Lung (tissue), 12 donors: ENCODE results near the gene EPHB1. TPM values are rescaled to one million over a fixed set of nuclear protein-coding genes. Genes with fewer than 3 reads are reported as not detected.
A peak's percentile ranks its signal among the peaks of the same experiment; 100 is the strongest.

Experiments used
- ATAC-seq: fragments of 200-7000 bp; cut with Tn5 transposase; one replicate; pipeline ENCODE4 v1.9.1; 2020; ENCODE audit warnings: moderate number of reproducible peaks; ENCODE audit not compliant: insufficient read depth, low FRiP score
- DNase-seq, 3 donors: peaks; one replicate each; pipeline ENCODE4 v3.0.0-alpha.2; 2013 to 2017
- H3K27ac ChIP-seq, 2 donors: one replicate each; pipeline ENCODE4 v1.5.1; 2013; ENCODE audit warnings: mild to moderate bottlenecking in 2 of 2, moderate library complexity in 2 of 2, control low read depth in 1 of 2, inconsistent platforms in 1 of 2, low read depth in 1 of 2, low read length in 1 of 2
- H3K27me3 ChIP-seq, 3 donors: one replicate each; pipeline ENCODE4 v1.5.1; 2013; ENCODE audit warnings: low read length in 2 of 3; ENCODE audit not compliant: control insufficient read depth in 3 of 3, insufficient read depth in 3 of 3
- H3K36me3 ChIP-seq, 4 donors: one replicate each; pipeline ENCODE4 v1.5.1; 2013; ENCODE audit warnings: low read length in 4 of 4, mild to moderate bottlenecking in 1 of 4, moderate library complexity in 1 of 4; ENCODE audit not compliant: control insufficient read depth in 4 of 4, insufficient read depth in 4 of 4
- H3K4me1 ChIP-seq, 5 donors: one replicate each; pipeline ENCODE4 v1.5.1; 2013; ENCODE audit warnings: low read length in 5 of 5, mild to moderate bottlenecking in 2 of 5, moderate library complexity in 1 of 5; ENCODE audit not compliant: control insufficient read depth in 5 of 5, insufficient read depth in 5 of 5
- H3K4me3 ChIP-seq: one replicate; pipeline ENCODE4 v1.5.1; 2013; ENCODE audit warnings: mild to moderate bottlenecking, control low read depth, moderate library complexity
- H3K9ac ChIP-seq, 2 donors: one replicate each; pipeline ENCODE4 v1.5.1; 2013; ENCODE audit warnings: low read length in 2 of 2, control low read depth in 1 of 2; ENCODE audit not compliant: insufficient read depth in 1 of 2
- H3K9me3 ChIP-seq, 4 donors: one replicate each; pipeline ENCODE4 v1.5.1; 2013; ENCODE audit warnings: low read length in 3 of 4, mild to moderate bottlenecking in 1 of 4, moderate library complexity in 1 of 4; ENCODE audit not compliant: control insufficient read depth in 4 of 4, insufficient read depth in 3 of 4
- WGBS, 2 donors: extraction: QIAGEN DNeasy Blood & Tissue Kit; methylation state at CpG; one replicate each; pipeline ENCODE4 v1.1.7; 2013; 5-methylcytosine and 5-hydroxymethylcytosine counted together
- polyA plus RNA-seq, 2 donors: library from polyadenylated mRNA; stranded (reverse); fragments of 200-250 nt; gene quantifications; one replicate each; pipeline ENCODE4 v1.2.1, GENCODE V29; 2013
- total RNA-seq, 2 donors: library from RNA; depleted of rRNA in 1 of 2; stranded (reverse); fragments of >200 nt in 1 of 2; gene quantifications; one replicate each; pipeline ENCODE4 v1.2.1, GENCODE V29; 2014 to 2021
- TF ChIP-seq, protein P1 (sequence below): IDR thresholded peaks from 2 replicates; pipeline ENCODE4 v1.5.1; 2012; ENCODE audit warnings: mild to moderate bottlenecking; ENCODE audit errors: control extremely low read depth, extremely low read depth
- donor health status: control.
- donor health status: control.
- donor health status: Bipolar disorder and iron deficiency.
- donor health status: healthy.
- donor health status: DM: yes; HTN: yes; CAD: no.

The EPHB1 gene
- total and polyA plus RNA-seq, 4 donors: 0.30 to 6.3 (median 2.1) TPM

DNA sequence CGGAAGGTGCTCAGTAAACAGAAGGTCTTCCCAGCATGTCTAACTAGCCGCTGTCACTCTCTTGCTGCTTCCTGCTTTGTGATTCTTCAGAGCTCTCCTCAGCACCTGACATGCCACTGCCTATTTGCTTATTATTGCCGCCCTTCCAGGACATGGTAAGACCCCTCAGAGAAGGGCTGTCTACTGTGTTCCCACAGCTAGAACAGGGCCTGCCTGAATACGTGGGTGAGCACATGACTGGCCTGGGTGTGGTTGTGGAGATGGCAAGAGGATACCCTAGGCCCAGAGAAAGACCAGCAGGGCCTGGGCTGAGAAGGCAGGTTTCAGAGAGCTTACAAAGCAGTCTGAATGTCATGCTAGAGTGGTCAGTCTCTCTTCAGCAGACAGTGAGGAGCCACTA lies 2.4 kb upstream of the EPHB1 start:
- Histone ChIP-seq H3K4me1 (peaks cover 0 to 22% (median 3%) of the 10 kb centered on the region in 5 donors), H3K9ac (no peak overlapping the region), H3K36me3 (no peaks in the 10 kb centered on the region), H3K9me3 (no peaks in the 10 kb centered on the region), H3K27ac (no peak overlapping the region), H3K27me3 (peaks cover 12 to 27% (median 25%) of the 10 kb centered on the region in 3 donors), H3K4me3 (no peak overlapping the region)
- TF ChIP-seq, protein P1, sequence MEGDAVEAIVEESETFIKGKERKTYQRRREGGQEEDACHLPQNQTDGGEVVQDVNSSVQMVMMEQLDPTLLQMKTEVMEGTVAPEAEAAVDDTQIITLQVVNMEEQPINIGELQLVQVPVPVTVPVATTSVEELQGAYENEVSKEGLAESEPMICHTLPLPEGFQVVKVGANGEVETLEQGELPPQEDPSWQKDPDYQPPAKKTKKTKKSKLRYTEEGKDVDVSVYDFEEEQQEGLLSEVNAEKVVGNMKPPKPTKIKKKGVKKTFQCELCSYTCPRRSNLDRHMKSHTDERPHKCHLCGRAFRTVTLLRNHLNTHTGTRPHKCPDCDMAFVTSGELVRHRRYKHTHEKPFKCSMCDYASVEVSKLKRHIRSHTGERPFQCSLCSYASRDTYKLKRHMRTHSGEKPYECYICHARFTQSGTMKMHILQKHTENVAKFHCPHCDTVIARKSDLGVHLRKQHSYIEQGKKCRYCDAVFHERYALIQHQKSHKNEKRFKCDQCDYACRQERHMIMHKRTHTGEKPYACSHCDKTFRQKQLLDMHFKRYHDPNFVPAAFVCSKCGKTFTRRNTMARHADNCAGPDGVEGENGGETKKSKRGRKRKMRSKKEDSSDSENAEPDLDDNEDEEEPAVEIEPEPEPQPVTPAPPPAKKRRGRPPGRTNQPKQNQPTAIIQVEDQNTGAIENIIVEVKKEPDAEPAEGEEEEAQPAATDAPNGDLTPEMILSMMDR: no peak
- 84 to 90% methylated on average over 4 of the region's 4 CpGs for WGBS, 2 donors
- ATAC-seq (no peak), DNase-seq (no peak)

DNA sequence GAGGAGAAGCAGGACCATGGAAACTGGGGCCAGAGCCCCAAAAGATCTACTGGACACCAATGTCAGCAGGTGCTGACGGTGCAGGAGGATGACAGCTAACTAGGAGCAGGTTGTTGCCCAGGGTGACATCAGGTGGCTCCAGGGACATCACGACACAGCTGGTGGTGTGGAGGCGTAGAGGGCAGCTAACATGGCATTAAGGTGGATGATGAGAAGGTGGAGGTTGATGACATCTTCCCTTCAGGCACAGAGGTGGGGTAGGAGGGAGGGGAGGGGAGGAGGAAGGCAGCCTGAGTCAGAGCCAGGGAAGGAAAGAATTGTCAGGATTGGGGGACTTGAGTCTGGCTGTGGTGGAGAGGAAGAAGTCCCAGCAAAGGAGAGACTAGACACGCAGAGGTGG lies 1.5 kb upstream of the EPHB1 start:
- Histone ChIP-seq H3K9ac (no peak overlapping the region), H3K9me3 (no peaks in the 10 kb centered on the region), H3K36me3 (no peaks in the 10 kb centered on the region), H3K4me1 (peaks cover 0 to 22% (median 3%) of the 10 kb centered on the region in 5 donors), H3K4me3 (no peak overlapping the region), H3K27me3 (peaks cover 12 to 36% (median 34%) of the 10 kb centered on the region in 3 donors), H3K27ac (no peak overlapping the region)
- no peak for DNase-seq
- ATAC-seq: no peak
- TF ChIP-seq, protein P1: no peak
- 84 to 95% methylated on average over 4 of the region's 4 CpGs for WGBS, 2 donors

DNA sequence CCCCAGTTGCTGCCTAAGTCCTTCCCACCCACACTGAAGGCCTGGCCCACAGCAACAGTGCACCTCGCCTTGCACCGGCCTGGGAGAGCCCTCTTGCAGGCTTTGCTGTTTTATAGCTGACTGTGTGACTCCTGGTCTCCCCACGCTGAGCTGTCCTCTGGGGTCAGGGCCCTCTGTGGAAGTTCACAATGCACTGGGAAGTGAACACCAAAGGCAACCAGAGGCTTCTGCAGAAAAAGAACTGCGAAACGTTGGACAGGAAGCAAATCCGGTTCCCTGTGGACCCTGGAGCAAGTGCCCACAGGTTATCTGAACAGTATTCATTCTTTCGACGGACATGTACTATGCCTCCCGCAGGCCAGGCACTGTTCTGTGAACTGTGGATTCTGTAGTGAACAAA lies 737 bp upstream of the EPHB1 start:
- Histone ChIP-seq H3K4me3 (no peak overlapping the region), H3K27me3 (peaks cover 12 to 44% (median 38%) of the 10 kb centered on the region in 3 donors), H3K9ac (no peak overlapping the region), H3K27ac (no peak overlapping the region), H3K4me1 (peaks cover 0 to 22% (median 3%) of the 10 kb centered on the region in 5 donors), H3K36me3 (no peaks in the 10 kb centered on the region), H3K9me3 (no peaks in the 10 kb centered on the region)
- 69 to 76% methylated on average over 9 of the region's 9 CpGs for WGBS, 2 donors
- DNase-seq (no peak), ATAC-seq (no peak)
- TF ChIP-seq, protein P1: no peak

DNA sequence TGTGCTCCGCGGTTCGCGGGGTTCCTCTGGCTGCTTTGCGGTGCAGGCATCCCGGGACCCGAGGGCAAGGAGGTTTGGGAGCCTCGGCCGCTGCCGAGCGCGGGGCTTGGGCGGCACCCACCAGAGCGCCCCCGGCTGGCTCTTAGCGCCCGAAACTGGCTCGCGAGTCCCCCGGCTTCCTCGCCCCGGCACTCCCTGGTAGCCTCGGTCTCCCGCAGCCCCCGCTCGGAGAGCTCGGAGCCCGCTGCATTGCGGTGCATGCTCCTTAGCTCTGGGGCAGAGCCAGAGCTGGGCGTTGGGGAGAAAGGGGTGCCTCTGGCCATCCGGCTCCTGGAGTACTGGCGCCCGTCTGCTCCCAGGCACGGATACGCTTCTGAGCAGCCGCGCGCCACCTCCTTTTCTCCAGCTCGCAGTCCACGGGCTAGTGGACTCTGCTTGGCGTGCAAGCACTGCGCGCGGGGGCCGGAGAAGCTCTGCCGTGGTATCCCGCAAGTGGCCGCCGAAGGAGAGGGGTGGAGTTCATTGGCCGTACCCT lies 753 bp downstream of the EPHB1 start:
- Histone ChIP-seq H3K4me1 (peaks cover 0 to 22% (median 3%) of the 10 kb centered on the region in 5 donors), H3K4me3 (peak overlapping the region; percentile 8), H3K27ac (no peak overlapping the region), H3K9ac (no peak overlapping the region), H3K36me3 (no peaks in the 10 kb centered on the region), H3K27me3 (peaks cover 12 to 46% (median 45%) of the 10 kb centered on the region in 3 donors), H3K9me3 (no peaks in the 10 kb centered on the region)
- DNase-seq (peak in 1 of 3 donors; percentile 5), ATAC-seq (no peak)
- TF ChIP-seq, protein P1: no peak
- WGBS, 2 donors: 1% methylated on average over 50 of the region's 50 CpGs
